ENCODE results near the gene ADAMTS2.

ADAMTS2 gene

GRCh38 chr5:179206366-179206765 lies 138.9 kb downstream of the ADAMTS2 start:
- no peak for TF ChIP-seq TEAD4 (IDR thresholded peaks at IDR 0.05)
- no peak for TF ChIP-seq NFIC (IDR thresholded peaks at IDR 0.05)
- TF ChIP-seq TCF12 (IDR thresholded peaks at IDR 0.05; ENCODE audit: low read depth), result no peak
- no peak for TF ChIP-seq TAF1 (IDR thresholded peaks at IDR 0.05; ENCODE audit: low read depth)
- TF ChIP-seq REST (IDR thresholded peaks at IDR 0.05; ENCODE audit: low read depth), result no peak
- no peak for TF ChIP-seq USF1 (IDR thresholded peaks at IDR 0.05)

- TF ChIP-seq CEBPB (IDR thresholded peaks at IDR 0.05), result no peak
- no peak for TF ChIP-seq YY1 (IDR thresholded peaks at IDR 0.05; ENCODE audit: low read depth)
- TF ChIP-seq FOXM1 (IDR thresholded peaks at IDR 0.05; ENCODE audit: borderline replicate concordance, low read depth), result no peak
- TF ChIP-seq TAF1 (IDR thresholded peaks at IDR 0.05; ENCODE audit: low read depth), result no peak
- TF ChIP-seq MAX (IDR thresholded peaks at IDR 0.05), result no peak
- TF ChIP-seq REST (IDR thresholded peaks at IDR 0.05; ENCODE audit: low read depth), result no peak
- TF ChIP-seq EGR1 (IDR thresholded peaks at IDR 0.05), result no peak
Measured at GRCh38 chr5:179205277-179205676, 140.0 kb downstream of the ADAMTS2 start.

- TF ChIP-seq CEBPB (IDR thresholded peaks at IDR 0.05), result no peak
- no peak for TF ChIP-seq MAX (IDR thresholded peaks at IDR 0.05)
- TF ChIP-seq NFIC (IDR thresholded peaks at IDR 0.05), result no peak
- TF ChIP-seq FOXM1 (IDR thresholded peaks at IDR 0.05; ENCODE audit: borderline replicate concordance, low read depth), result no peak
- TF ChIP-seq TCF12 (IDR thresholded peaks at IDR 0.05; ENCODE audit: low read depth), result no peak
- TF ChIP-seq REST (IDR thresholded peaks at IDR 0.05; ENCODE audit: low read depth), result no peak
- no peak for TF ChIP-seq EGR1 (IDR thresholded peaks at IDR 0.05)
- TF ChIP-seq YY1 (IDR thresholded peaks at IDR 0.05; ENCODE audit: low read depth), result no peak
Measured at GRCh38 chr5:179204572-179204971, 140.7 kb downstream of the ADAMTS2 start.

GRCh38 chr5:179203248-179203647 lies 142.0 kb downstream of the ADAMTS2 start:
- TF ChIP-seq NFIC (IDR thresholded peaks at IDR 0.05) (no peak), CREB1 (IDR thresholded peaks at IDR 0.05; ENCODE audit: low read depth) (no peak), EGR1 (IDR thresholded peaks at IDR 0.05) (no peak), FOXM1 (IDR thresholded peaks at IDR 0.05; ENCODE audit: borderline replicate concordance, low read depth) (no peak), RAD21 (IDR thresholded peaks at IDR 0.05; ENCODE audit: low read depth) (no peak), EP300 (IDR thresholded peaks at IDR 0.05; ENCODE audit: borderline replicate concordance) (no peak), REST (IDR thresholded peaks at IDR 0.05; ENCODE audit: low read depth) (no peak), ZBTB7A (IDR thresholded peaks at IDR 0.05; ENCODE audit: low read depth) (no peak), YY1 (IDR thresholded peaks at IDR 0.05; ENCODE audit: low read depth) (no peak), TCF12 (IDR thresholded peaks at IDR 0.05; ENCODE audit: low read depth) (no peak), TEAD4 (IDR thresholded peaks at IDR 0.05) (no peak), USF1 (IDR thresholded peaks at IDR 0.05) (no peak)
